Mammary epithelial cell (primary cell): ENCODE data around the gene NTN5.

Source experiments
- CTCF ChIP-seq, 2 donors: IDR thresholded peaks in 1 of 2; conservative IDR thresholded peaks in 1 of 2; 2 replicates each; pipeline ENCODE4 v1.5.1; 2011 to 2012; ENCODE audit warnings: inconsistent platforms in 2 of 2, low read length in 2 of 2, mild to moderate bottlenecking in 2 of 2, control low read depth in 1 of 2, low read depth in 1 of 2; ENCODE audit not compliant: insufficient read depth in 1 of 2; ENCODE audit errors: extremely low read depth in 1 of 2
- EZH2 ChIP-seq: IDR thresholded peaks from 2 replicates; pipeline ENCODE4 v1.6.1; 2012; ENCODE audit warnings: low read length, inconsistent platforms, borderline replicate concordance

- no peak for TF ChIP-seq EZH2
- no peak for TF ChIP-seq CTCF (conservative IDR thresholded peaks at IDR 0.05 in 1 of 2, IDR thresholded peaks at IDR 0.05 in 1 of 2; ENCODE audit: extremely low read depth in 1 of 2, insufficient read depth in 1 of 2, low read depth in 1 of 2, low read length in 2 of 2)
Observed at GRCh38 chr19:48703316-48703715, 30.5 kb upstream of the NTN5 start.
